KG1 (cell line): Measurements from ENCODE around the gene SAMD3.
A peak's percentile ranks its signal among the peaks of the same experiment; 100 is the strongest.
"Not testable (repeated sequence)": the region's sequence is repeated elsewhere in the genome, so short reads cannot be mapped to it uniquely, and the experiment has no call there.

Experiments
- DNase-seq: peaks from one replicate; lab custom pipeline; 2025; lab: John Stamatoyannopoulos, UW

The SAMD3 gene, protein sequence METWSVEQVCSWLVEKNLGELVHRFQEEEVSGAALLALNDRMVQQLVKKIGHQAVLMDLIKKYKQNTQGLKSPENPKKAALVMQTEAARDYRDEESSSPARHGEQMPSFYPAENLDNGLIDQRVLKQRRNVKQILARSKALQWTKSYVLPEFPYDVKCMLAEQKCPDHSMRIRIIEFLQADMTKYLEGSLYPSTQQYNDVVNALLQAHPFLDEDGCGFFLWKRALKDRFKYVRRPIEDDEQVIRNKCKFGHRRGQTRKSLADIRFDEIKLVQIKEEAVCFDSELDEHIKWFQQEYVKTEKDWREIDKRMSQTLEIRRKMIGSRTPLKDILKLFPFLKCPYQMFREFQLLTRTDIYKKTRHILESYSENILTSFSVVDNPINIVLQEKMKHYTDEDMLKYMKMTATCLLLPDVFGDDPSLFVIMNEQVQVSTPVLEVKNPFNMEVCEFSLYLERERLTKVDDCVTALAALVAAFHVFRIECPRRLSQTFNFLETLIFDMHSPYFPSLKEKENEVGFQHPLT

DNA sequence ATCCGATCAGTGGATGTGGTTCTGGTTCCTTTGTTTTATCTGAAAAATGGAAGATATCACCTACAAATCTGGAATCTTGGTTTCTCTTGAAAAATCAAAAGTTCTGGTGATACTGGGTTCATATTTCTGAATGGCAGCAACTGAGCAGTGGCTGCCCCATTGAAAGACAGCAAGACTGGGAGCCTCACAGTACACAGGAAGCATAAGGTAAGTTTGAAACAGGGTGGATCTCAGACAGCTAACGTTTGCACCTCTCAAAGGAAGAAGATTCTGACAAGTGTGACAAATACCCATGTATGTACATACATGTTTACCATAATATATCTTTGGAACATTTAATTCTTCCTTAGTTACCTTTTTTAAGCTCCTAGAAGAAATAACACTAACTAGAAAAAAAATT, at the start of gene SAMD3:
TSS of gene SAMD3 (minus strand) at position 177 of the 400 bp plus-strand sequence. CDS start 7,678 bp downstream, outside the sequence.
- no peak for DNase-seq

DNA sequence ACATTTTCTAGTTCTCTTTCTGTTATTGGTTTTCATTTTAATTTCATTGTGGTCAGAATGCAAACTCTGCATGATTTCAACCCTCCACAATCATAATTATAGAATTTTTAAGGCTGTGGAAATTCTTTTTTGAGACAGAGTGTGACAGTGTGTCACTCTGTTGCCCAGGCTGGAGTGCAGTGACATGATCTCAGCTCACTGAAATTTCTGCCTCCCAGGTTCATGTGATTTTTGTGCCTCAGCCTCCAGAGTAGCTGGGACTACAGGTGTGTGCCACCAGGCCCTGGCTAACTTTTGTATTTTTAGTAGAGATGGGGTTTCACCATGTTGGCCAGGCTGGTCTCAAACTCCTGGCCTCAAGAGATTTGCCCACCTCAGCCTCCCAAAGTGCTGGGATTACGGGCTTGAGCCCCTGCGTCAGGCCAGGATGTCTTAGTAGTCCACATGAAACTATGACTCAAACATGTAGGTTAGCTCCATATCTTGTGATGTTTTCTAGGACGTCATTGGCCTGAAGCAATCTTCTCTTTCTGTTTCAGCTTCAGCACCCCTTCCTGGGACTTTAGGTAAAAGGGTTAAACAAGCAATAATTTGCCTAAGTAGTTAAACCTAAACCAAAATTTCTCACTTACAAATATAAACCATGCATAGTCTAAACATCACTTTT, 47.4 kb upstream of the SAMD3 start:
- no peak for DNase-seq

DNA sequence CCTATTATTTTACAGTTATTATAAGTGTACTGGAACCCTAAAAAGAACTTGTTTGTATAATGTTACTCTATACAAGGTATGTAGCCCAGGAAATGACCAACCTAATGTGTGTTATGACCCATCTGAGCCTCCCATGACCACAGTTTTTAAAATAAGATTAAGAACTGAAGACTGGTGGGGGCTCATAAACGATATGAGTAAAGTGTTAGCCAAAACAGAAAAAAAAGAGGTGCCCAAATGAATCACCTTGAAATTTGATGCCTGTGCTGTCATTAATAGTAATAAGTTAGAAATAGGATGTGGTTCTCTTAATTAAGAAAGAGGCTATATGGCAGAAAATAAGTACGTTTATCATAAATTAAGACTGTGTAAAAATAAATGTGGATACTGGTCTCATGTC, 42.8 kb upstream of the SAMD3 start:
- DNase-seq: not testable (repeated sequence)

DNA sequence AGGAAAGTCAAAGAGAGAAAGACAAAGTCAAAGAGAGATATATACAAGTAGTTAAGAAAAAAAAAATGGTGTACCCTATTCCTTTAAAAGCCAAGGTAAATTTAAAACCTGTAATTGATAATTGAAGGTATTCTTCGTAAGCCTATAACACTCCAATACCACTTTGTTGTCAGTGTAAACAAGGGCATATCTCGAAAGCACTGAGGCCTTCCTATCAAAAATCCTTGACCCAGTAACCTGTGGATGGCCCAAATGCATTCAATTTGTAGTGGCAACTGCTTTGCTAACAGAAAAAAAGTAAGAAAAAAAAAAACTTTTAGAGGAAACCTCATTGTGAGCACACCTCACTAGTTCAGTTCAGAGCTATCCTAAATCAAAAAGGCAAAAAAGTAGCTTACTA, 39.3 kb upstream of the SAMD3 start:
- no peak for DNase-seq

DNA sequence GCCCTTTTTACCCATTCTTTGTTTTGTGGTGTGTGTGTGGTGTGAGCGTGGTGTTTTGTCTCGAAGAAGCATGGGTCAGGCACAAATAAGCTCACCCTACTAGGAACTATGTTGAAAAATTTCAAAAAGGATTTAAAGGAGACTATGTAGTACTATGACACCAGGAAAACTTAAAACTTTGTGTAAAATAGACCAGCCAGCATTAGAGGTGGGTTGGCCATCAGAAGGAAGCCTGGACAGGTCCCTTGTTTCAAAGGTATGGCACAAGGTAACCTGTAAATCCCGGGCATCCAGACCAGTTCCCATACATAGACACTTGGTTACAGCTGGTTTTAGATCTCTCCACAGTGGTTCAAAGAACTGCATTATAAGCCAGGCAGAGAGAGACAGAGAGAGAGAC, 38.8 kb upstream of the SAMD3 start:
- DNase-seq: not testable (repeated sequence)

DNA sequence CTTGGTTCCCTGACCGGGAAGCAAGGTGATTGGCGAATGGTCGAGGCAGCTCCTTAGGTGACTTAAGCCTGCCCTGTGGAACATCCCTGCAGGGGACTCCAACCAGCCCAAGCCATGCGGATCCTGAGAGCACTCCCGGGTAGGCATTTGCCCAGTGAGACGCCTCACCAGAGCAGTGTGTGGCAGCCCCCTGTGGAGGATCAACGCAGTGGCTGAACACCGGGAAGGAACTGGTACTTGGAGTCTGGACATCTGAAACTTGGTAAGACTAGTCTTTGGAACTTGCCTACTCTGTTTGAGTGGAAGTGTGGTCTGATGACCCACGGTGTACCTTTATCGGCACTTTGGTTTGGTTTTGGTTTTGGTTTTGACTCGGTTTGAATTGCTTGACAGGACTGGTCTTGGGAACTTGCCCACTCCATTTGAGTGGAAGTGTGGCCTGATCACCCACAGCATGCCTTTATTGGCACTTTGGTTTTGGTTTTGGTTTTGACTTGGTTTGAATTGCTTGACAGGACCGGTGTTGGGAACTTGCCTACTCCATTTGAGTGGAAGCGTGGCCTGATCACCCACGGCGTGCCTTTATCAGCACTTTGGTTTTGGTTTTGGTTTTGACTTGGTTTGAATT, 38.0 kb upstream of the SAMD3 start:
- DNase-seq: not testable (repeated sequence)

DNA sequence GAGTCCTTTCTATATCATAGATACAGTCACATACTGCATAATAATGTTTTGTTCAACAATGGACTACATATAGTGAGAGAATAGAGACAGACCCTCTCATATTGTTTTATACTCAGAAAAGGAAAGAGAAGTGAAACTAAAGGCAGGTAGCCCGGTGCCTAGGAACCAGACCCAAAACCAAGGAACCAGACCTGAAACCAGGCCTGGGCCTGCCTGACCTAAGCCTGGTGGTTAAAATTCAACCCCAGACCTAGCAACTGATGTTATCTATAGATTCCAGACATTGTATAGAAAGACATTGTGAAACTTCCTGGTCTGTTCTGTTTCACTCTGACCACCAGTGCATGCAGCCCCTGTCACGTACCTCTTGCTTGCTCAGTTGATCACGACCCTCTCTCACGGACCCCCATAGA, 37.3 kb upstream of the SAMD3 start:
- not testable (repeated sequence) for DNase-seq

DNA sequence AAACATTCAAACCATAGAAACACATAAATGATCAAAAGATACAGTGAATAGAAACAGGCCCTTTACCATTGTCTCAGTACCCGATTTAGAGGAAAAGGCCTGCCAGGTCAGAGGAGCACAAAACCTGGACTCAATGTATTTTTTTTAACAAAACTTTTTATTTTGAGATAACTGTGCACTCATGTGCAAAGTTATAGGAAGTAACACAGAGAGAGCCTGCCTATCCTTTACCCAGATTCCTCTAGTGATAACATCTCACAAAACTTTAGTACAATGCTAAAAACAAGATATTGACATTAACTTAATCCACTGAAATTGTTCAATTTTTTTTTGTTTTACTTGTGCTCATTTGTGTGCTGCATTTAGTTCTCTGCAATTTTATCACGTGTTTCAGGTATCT, 36.8 kb upstream of the SAMD3 start:
- DNase-seq: no peak

DNA sequence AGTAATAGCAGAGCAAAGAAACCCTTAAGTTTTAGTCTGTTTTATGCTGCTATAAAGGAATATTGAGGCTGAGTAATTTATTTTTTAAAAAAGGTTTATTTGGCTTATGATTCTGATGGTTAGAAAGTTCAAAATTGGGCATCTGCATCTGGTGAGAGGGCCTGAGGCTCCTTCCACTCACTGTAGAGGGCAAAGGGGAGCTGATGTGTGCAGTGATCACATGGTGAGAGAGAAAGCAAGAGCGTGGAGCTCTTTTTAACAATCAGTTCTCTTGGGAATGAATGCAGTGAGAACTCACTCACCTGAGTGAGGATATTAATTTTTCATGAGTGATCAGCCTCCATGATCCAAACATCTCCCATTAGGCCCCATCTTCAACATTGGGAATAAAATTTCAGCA, 36.4 kb upstream of the SAMD3 start:
- DNase-seq: no peak

DNA sequence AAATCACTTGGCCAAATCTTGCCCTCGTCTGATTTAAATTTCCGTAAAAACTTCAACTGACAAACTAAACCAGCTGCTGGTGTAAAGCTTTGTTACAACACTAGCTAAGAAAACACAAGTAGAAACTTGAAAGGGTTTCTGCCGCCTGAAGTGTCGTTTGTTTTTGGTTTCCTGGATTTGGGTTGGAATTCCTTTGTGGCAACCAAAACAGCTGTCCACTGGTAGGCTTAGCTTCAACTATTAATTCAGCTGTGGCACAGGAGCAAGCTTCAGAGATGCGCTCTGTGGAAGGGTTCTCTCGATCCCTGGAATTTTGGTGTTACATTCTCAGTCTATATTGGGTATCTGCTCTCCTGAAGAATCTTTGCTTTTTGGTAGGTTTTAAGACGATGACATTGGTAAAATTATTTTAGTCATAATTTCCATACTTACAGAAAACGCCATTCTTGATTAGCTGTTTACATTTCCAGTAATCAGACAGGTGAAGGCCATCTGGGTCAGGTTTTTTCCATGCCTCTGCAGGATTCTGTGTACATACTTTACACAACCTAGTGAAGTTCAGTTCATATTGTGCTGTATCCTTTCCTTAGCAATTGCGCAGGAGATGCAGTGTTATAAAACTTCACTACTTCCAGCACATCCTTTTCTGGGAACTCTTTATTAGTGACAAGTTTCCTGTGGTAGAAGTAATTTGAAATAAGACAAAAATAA, 29.9 kb upstream of the SAMD3 start:
- no peak for DNase-seq

DNA sequence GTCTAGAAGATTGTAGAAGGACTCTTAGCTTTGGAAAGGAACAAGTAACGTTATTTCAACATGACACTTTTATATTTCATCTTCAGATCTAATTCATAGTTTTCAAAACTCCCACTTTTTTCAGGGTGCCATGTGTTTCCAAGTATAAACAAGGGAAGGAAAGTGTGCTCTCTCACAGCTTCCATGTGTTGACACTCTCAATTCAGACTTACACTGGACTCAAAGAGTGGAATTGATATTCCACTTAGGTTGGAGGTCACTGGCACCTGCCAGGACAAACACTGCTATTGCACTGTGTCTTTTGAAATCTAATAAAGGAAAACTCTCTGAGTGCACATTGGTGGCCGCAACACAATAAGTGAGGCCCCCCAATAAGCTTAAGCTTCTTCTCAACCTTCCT, 22.5 kb upstream of the SAMD3 start:
- no peak for DNase-seq

DNA sequence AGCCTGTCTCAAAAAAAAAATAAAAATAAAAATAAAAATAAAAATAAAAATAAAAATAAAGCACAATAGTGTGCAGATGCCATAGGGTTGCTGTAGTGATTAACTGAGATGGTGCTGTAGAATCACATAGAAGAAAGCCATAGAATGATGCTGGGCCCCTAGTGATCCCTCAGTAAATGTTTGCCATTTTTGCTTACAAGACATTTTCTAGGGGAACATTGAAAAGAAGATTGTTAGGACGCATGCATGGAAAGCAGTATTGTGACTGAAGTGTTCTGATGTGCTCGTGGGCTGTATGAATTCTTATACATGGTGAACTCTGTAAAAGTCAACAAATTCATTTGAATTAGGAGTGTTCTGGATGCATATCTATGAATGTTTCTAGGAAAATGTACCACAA, 22.0 kb upstream of the SAMD3 start:
- no peak for DNase-seq

DNA sequence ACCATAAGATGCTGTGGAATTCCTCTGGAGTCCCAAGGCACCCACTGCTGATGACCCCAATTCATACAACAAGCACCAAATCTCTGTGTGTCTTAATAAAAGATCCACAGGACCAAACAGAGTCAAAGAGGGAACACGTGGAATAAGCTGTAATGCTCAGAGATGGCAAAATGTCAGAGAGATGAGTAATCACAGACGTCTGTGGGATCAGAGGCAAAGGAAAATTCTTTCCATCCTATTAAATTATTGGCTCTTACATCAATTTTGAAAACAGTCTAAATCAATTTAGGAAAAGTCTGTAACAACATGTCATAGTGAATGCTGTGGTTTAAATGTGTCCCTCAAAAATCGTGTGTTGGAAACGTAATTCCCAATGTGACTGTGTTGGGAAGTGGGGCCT, 17.5 kb upstream of the SAMD3 start:
- DNase-seq: no peak

DNA sequence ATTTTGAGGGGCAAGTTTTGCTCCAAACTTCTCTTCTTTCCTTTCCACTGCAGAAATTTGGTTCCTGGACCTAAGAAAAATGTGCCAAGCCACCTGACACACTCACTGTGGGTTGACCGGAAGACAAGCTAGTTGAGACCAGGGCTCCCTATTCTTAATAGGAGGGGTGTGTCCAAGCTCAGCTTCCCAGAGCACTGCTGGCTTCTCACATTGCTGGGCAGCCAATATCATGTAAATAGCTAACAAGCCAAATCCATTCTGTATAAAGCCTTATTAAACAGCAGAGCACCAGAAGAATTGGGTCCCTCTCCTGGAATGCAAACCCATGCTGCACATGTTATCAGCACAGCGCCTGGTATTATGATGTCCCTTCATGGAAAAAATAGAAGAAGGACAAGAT, 17.0 kb upstream of the SAMD3 start:
- DNase-seq: no peak

DNA sequence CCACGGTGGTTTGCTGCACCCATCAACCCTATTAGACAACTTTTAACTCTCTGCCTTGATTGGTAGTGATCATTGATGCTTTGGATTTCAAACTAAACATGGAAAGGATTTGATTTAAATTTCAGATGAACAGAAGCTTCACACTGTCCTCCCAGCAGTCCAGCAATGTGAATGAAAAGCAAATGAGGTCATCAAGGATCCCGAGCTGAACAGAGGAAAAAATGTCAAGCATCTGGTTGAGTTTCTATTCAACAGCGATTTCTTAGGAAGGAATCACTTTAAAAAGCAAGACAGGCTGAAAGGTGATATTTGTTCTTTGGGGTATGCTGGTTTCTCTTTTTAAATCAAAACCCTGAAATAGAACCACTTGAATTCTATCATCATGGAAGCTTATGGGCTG, 10.6 kb upstream of the SAMD3 start:
- DNase-seq: no peak

DNA sequence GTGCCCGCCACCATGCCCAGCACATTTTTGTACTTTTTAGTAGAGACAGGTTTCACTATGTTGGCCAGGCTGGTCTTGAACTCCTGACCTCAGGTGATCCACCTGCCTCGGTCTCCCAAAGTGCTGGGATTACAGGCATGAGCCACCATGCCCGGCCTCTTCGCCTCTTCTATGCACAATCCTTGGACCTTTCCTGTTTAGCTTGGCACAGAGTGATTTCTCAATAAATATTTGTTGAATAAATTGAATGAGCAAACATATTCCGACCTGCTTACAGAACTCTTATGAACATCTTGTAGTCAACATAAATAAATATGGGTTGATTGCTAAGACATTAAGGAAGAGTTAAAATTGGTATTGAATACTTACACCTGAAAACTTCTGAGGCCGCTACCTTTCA, 7.8 kb upstream of the SAMD3 start:
- not testable (repeated sequence) for DNase-seq

DNA sequence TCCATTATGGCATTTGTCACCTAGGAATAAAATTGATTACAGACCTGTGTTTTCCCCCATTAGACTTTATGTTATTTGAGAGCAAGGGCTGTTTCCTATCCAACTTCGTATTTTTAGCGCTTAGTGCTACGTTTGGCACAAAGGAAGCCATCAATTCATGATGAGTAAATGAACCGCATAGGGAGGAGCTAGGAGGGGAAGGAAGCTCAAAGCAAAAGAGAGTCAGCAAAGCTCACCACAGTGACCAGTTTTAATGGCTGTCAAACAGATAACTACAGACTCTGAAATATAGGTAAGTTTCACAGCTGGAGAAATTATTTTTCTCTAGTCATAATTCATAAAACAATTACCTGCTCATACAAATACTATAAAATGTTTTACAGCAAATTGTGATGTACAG, 6.9 kb upstream of the SAMD3 start:
- peak; percentile 53 for DNase-seq

DNA sequence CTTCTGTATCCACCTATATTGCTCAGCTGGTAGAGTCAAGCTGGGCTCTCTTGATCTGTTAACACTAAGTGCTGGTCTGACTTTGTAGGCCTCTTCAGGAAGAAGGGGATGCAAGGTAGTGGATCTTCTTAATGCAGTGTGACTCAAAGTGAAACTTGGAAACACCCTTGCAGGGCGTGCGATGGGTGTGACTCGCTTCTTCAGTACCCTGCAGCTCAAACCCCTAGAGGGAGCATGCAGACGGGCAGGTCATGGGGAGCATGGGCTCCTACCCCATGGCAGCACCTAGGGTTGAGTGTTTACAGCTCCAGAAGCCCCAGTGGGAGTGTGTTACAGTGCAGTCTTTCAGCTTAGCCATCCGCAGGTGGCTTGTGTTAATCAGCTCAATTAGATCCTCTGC, 757 bp upstream of the SAMD3 start:
- DNase-seq: no peak

DNA sequence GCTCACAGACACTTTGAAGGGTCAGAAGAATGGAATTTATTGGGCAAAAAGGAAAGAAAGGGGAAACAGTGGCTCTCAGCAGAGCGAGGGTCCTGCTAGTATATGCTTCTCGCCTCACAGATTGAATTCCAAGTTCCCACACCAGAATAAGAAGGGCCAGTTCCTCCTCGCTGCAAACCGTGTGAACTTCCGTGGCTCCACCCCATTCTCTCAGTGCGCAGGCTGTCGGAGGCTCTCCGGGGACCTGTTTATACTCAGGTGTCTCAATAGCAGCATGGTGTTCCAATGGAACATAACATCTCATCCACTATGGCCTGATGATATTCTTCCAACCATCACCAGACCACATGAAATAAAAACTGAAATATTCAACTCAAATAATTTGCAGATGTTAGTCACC, 4.6 kb downstream of the SAMD3 start:
- no peak for DNase-seq

DNA sequence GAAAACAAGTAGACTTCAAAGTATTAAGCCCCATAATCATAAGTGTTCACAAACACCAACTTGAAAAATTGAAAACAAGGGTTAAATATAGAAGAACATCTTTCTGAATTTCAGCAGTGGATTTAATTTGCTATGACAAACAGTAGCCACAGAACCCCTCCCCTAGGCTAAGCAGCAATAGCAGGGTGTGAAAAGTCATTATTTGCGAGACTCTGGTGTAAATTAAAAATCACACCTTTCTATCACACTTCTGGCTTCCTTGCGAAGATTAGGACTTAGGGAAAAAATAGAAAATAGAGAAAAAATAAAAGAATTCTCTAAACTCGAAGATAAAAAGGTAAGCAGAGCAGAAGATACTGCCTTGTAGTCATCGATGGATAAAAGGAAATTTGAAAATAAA, 6.1 kb downstream of the SAMD3 start:
- no peak for DNase-seq

DNA sequence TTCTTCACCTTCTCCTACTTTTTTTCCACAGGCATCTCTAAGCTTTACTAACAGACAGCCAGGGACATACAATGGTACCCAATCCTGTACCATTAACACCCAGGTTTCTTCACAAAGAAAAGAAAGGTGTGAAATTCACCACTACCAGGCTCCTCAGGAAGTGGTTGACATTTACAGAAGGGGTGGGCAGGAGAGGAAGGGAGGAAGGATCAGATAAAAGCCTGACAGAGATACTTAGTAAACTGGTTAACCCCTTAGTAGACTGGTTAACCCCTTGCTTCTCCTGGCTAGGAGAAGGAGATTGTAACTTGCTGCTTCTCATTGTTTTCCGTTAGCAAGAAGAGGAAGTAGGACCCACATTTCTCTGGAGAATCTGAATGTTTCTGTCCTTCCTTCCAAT, 7.2 kb downstream of the SAMD3 start:
- DNase-seq: peak; percentile 35

DNA sequence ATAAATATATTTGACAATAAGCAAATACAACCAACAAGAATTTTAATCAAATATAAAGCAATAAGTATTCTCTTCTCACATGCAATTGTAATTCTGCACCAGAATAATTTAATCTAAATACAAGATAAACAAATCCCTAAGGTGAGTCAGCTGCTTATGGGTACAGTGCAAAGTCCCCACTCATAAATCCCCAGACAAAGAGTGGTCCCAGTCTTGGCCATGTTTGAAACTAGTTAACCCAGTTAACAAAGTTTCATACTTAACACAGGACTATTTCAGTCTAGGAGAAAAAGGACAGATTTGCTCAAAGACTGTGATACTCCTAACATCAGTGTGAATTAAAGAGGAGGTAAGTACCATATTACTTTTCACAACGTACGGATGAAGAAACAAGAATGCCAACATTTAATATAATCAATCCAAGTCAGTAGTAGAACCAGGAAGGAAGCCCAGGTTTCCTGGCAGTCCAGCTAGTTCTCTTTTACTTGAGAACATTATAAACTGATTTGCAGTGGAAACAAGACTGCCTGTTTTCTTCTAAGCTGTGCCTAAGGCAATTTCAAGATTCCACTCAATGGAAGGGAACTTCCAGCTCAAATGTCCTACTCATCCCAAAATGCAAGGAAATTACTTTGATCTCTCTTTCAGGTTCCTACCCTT, 10.4 kb downstream of the SAMD3 start:
- no peak for DNase-seq
